Muscle layer of duodenum (tissue), 2 donors: ENCODE measurements around the gene LLCFC1.

Experiments
- H3K27ac ChIP-seq: one replicate; pipeline ENCODE4 v1.7.0; 2013; ENCODE audit warnings: mild to moderate bottlenecking, low read length
- H3K27me3 ChIP-seq: one replicate; pipeline ENCODE4 v1.7.0; 2013; ENCODE audit warnings: low read depth, mild to moderate bottlenecking, control low read depth, low read length
- H3K36me3 ChIP-seq, 2 donors: one replicate each; pipeline ENCODE4 v1.7.0; 2013; ENCODE audit warnings: low read length in 2 of 2, control low read depth in 1 of 2, mild to moderate bottlenecking in 1 of 2; ENCODE audit not compliant: insufficient read depth in 2 of 2, control insufficient read depth in 1 of 2
- H3K4me1 ChIP-seq, 2 donors: one replicate each; pipeline ENCODE4 v1.7.0; 2013; ENCODE audit warnings: low read length in 2 of 2, mild to moderate bottlenecking in 2 of 2, control low read depth in 1 of 2, moderate library complexity in 1 of 2; ENCODE audit not compliant: insufficient read depth in 2 of 2, control insufficient read depth in 1 of 2
- H3K4me3 ChIP-seq, 2 donors: one replicate each; pipeline ENCODE4 v1.7.0; 2013; ENCODE audit warnings: low read length in 2 of 2, low read depth in 1 of 2, mild to moderate bottlenecking in 1 of 2
- H3K9me3 ChIP-seq, 2 donors: one replicate each; pipeline ENCODE4 v1.7.0; 2013; ENCODE audit warnings: low read length in 2 of 2, control low read depth in 1 of 2, mild to moderate bottlenecking in 1 of 2; ENCODE audit not compliant: control insufficient read depth in 1 of 2
- donor health status: healthy.

LLCFC1 gene

DNA sequence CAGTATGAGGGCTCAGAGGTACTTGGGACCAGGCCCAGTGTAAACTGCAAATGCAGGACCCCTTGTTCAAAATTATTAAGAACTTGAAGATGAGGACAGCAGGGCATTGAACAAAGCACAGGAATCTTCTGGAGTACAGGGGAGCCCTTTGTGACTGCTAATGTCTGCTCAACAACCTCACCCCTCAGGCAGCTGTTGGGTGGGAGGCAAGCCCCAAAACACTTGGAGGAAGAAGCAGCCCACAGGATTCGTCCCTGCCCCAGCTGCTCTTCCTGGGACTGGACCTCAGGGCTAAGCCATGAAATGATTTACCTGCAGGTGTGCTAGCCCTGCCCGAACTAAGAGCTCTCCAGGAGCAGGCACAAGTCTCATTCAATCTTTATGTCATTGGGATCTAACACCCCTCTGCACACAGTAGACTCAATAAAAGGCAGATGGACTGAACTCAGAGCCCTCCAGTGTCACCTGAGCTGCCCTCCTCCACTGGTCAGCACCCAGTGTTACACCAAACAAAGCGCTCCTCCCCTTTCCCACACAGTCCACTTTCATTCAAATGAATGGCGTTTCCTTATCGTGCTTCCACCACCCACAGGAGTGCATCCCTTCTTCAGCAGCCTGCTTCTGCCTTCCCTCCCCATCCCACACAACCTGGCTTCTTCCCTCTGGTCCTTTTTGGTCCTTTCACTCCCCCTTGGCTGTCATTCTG lies 6.7 kb upstream of the LLCFC1 start:
- no peaks in the 10 kb centered on the region for H3K4me1 ChIP-seq
- H3K27me3 ChIP-seq: no peaks in the 10 kb centered on the region
- no peaks in the 10 kb centered on the region for H3K36me3 ChIP-seq
- no peaks in the 10 kb centered on the region for H3K9me3 ChIP-seq
- no peak overlapping the region for H3K27ac ChIP-seq
- no peak overlapping the region for H3K4me3 ChIP-seq

GRCh38 chr7:142933092-142933475 lies 6.2 kb upstream of the LLCFC1 start:
- no peak overlapping the region for H3K4me3 ChIP-seq
- no peaks in the 10 kb centered on the region for H3K36me3 ChIP-seq
- H3K4me1 ChIP-seq: no peaks in the 10 kb centered on the region
- H3K27ac ChIP-seq: no peak overlapping the region
- H3K27me3 ChIP-seq: no peaks in the 10 kb centered on the region
- no peaks in the 10 kb centered on the region for H3K9me3 ChIP-seq

DNA sequence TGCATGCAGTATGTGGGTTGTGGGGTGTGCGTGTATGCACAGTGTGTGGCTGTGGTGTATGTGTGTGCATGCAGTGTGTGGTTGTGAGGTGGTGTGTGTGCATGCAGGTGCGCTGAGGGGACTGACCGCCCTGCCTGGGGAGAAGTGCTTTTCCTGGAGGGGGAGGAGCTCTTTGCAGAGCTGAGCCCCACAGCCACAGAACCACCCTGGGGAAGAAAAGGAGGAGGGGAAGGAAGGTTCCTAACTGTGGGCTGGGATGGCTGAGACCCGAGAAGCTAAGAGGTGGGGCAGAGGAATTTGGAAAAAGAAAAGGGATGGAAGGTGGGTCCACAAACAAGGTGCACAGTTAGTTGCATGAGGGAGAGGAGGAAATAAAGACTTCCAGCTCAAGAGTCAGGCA lies 5.7 kb upstream of the LLCFC1 start, which contains the start of gene TRPV5:
Gene TRPV5, minus strand, starts transcription at position 123 of the 400 bp plus-strand sequence. CDS start 287 bp downstream, outside the sequence.
- no peak within 1 kb of the TSS for H3K4me3 ChIP-seq
- H3K4me1 ChIP-seq: no peaks in the 10 kb centered on the region
- no peak within 1 kb of the TSS for H3K27ac ChIP-seq
- no peaks in the 10 kb centered on the region for H3K36me3 ChIP-seq
- H3K27me3 ChIP-seq: no peaks in the 10 kb centered on the region
- H3K9me3 ChIP-seq: no peaks in the 10 kb centered on the region

DNA sequence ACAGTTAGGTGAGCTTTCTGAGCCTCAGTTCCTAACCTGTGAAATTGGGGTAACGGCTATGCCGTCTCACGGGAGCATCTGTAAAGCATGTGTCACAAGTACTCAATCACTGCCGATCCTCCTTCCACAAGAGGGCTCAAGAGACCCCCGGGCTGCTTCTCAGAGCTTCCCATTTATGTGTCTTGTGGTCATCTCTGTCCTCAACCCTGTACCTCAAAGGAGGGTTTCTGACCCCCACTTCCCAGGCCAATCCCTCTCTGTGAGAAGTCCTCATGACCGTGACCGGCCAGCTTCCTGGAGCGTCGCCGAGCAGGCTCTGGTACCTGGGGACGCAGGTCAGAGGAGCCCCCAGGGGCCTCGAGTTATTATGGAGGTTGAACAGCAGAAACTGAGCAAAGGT lies 5.2 kb upstream of the LLCFC1 start:
- H3K27me3 ChIP-seq: no peaks in the 10 kb centered on the region
- H3K4me3 ChIP-seq: no peak overlapping the region
- H3K27ac ChIP-seq: no peak overlapping the region
- H3K36me3 ChIP-seq: no peaks in the 10 kb centered on the region
- no peaks in the 10 kb centered on the region for H3K9me3 ChIP-seq
- H3K4me1 ChIP-seq: no peaks in the 10 kb centered on the region

- Histone ChIP-seq H3K27ac (no peak overlapping the region), H3K4me3 (no peak overlapping the region), H3K9me3 (no peaks in the 10 kb centered on the region), H3K4me1 (no peaks in the 10 kb centered on the region), H3K27me3 (no peaks in the 10 kb centered on the region), H3K36me3 (no peaks in the 10 kb centered on the region)
These were observed 3.2 kb upstream of the LLCFC1 start for GRCh38 chr7:142935941-142936565.

DNA sequence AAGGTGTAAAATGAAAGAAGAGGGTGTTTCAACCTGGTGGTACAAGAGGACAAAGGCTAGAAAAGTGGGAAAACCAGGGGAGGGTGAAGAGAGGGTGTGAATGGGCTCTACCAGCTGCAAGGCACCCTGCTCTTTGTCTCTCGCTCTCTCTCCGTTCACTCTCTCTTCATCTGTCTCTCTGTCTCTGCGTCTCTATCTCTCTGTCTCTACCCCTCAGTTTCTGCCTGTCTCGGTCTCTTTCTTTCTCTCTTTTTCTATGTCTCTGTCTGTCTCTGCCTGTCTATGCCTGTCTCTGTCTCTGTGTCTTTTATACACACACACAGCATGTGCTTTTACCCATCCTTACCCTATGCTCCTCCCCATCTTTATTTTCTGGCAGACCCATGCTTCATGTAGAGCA lies 673 bp upstream of the LLCFC1 start:
- H3K9me3 ChIP-seq: no peaks in the 10 kb centered on the region
- no peak overlapping the region for H3K27ac ChIP-seq
- no peaks in the 10 kb centered on the region for H3K27me3 ChIP-seq
- no peak overlapping the region for H3K4me3 ChIP-seq
- H3K4me1 ChIP-seq: no peaks in the 10 kb centered on the region
- H3K36me3 ChIP-seq: no peaks in the 10 kb centered on the region

- H3K4me3 ChIP-seq: no peak overlapping the region
- no peaks in the 10 kb centered on the region for H3K4me1 ChIP-seq
- no peaks in the 10 kb centered on the region for H3K27me3 ChIP-seq
- H3K9me3 ChIP-seq: no peaks in the 10 kb centered on the region
- H3K27ac ChIP-seq: no peak overlapping the region
- H3K36me3 ChIP-seq: no peaks in the 10 kb centered on the region
These were observed 1.8 kb downstream of the LLCFC1 start for GRCh38 chr7:142940966-142941535.

DNA sequence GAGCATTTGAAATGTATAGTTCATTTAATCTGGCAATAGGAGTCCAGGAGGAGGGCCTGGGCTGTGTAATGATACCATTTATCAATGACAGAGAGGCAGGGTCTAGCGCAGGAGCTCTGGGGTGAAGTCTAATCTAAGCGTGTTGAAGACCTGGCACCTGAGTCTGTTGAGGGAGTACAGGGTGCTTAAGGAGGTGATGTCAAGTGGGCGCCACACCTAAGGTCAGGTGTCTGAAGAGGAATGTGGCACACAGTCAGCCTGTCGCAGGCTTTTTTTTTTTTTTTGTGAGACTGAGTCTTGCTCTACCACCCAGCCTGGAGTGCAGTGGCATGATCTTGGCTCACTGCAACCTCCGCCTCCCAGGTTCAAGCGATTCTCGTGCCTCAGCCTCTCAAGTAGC lies 2.3 kb downstream of the LLCFC1 start:
- Histone ChIP-seq H3K9me3 (no peaks in the 10 kb centered on the region), H3K27me3 (no peaks in the 10 kb centered on the region), H3K36me3 (no peaks in the 10 kb centered on the region), H3K4me3 (no peak overlapping the region), H3K4me1 (no peaks in the 10 kb centered on the region), H3K27ac (no peak overlapping the region)

- Histone ChIP-seq H3K27ac (no peak overlapping the region), H3K4me3 (no peak overlapping the region), H3K27me3 (no peaks in the 10 kb centered on the region), H3K9me3 (no peaks in the 10 kb centered on the region), H3K36me3 (no peaks in the 10 kb centered on the region), H3K4me1 (no peaks in the 10 kb centered on the region)
These were observed 3.5 kb downstream of the LLCFC1 start for GRCh38 chr7:142942746-142943145.

DNA sequence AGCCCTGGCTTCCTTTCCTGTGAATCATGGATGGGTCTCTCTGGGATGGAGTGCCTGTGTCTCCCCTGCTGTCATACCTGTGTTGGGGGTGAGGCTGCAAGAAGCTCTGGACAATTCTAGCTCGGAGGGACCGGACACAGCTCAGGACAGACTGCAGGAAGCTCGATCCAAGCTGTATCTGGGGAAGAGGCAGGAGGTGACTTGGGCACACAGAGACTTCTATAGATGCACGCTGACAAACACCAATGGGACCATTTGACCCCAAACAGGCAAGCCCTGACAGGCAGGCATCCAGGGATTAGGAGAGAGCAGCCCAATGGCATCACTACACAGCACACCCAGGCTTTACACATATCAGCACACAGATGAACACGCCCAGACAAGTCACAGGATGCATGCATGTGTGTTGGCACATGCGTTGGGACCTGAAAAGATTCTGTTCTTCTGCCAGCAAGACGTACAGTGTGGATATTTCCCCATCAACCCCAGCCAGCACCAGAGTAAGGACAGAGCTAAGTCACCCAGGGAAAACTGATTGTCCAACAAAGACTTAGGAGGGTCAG lies 4.5 kb downstream of the LLCFC1 start:
- Histone ChIP-seq H3K36me3 (no peaks in the 10 kb centered on the region), H3K27me3 (no peaks in the 10 kb centered on the region), H3K27ac (no peak overlapping the region), H3K9me3 (no peaks in the 10 kb centered on the region), H3K4me1 (no peaks in the 10 kb centered on the region), H3K4me3 (no peak overlapping the region)

DNA sequence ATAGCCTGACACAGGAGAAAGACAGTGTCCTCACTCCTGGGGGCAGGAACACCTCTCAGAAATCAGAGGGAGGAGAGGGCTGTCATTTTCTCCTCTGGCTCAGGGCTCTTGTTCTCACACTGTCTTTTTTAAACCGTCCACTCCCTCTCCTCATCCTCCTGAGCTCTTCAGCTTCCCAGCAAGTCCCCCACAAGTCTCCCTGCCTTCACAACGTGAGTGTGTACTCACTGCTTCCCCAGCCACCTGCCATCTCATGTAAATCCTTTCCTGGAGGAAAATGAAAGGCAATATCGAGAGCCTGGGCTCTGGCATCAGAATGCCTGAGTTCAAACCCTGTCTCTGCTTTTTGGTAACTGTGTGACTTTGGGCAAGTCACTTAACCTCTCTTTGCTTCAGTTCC lies 5.7 kb downstream of the LLCFC1 start:
- H3K36me3 ChIP-seq: no peaks in the 10 kb centered on the region
- no peak overlapping the region for H3K4me3 ChIP-seq
- H3K27ac ChIP-seq: no peak overlapping the region
- no peaks in the 10 kb centered on the region for H3K4me1 ChIP-seq
- H3K27me3 ChIP-seq: no peaks in the 10 kb centered on the region
- H3K9me3 ChIP-seq: no peaks in the 10 kb centered on the region
